Coronary artery (tissue), 2 donors: ENCODE results near the gene MOV10L1.
"Not testable (repeated sequence)": the region's sequence is repeated elsewhere in the genome, so short reads cannot be mapped to it uniquely, and the experiment has no call there.

ENCODE experiments used
- DNase-seq: peaks from one replicate; pipeline ENCODE4 v3.0.0-alpha.2; 2017; ENCODE audit warnings: low spot score
- H3K27ac ChIP-seq, 2 donors: fragments of 200-600 bp; sonication (generic); one replicate each; pipeline ENCODE4 v1.5.1; 2016 to 2019
- H3K4me3 ChIP-seq: fragments of 200-600 bp; sonication (generic); 2 replicates; pipeline ENCODE4 v1.5.1; 2016; ENCODE audit warnings: mild to moderate bottlenecking, moderate library complexity
- CTCF ChIP-seq: fragments of 200-600 bp; sonication (generic); IDR thresholded peaks from one replicate; pipeline ENCODE4 v1.5.1; 2019; ENCODE audit warnings: antibody characterized with exemption

The MOV10L1 gene

GRCh38 chr22:50145721-50146438, 56.1 kb downstream of the MOV10L1 start:
- peak; percentile 70 for DNase-seq
- Histone ChIP-seq H3K4me3 (no peak overlapping the region), H3K27ac (no peak overlapping the region)
- no peak for TF ChIP-seq CTCF

DNA sequence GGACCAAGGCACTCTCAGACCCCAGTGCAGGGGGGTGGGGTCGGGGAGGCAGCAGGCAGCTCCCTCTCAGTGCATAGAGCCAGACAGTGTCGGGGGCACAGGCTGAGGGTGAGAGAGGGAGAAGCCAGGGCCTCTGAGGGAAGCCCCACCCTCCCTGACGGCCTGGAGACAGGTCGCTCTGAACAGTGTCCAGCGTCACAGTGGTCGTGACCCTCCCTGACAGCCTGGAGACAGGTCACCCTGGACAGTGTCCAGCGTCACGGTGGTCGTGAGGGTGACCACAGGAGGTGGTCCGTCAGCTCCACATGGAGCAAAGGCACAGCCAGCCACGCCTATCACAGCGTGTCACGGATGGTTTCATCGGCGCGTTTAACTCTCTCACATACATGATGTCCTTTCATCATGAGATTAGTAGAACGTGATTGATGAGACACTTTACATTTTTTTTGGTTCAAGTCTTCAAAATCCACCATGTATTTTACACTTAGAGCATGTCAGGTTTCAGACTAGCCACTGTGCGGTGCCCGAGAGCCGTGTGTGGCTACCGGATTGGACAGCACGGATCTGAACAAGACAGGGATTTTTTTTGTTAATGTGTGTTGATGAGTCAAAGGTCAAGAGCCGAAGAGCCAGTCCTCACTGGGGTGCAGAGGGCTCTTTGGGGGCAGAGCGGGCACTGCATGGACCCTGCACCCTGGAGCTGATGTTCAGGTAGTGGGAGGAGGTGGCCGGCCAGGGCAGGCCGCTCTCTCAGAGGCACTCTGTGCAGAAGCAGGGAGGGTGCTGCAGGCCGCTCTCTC, 56.8 kb downstream of the MOV10L1 start:
- Histone ChIP-seq H3K4me3 (no peak overlapping the region), H3K27ac (no peak overlapping the region)
- peak; percentile 68 for DNase-seq
- peak; percentile 59 for TF ChIP-seq CTCF

GRCh38 chr22:50147258-50148165, 57.7 kb downstream of the MOV10L1 start:
- not testable (repeated sequence) for H3K27ac ChIP-seq, H3K4me3 ChIP-seq
- DNase-seq = peak; percentile 69

DNA sequence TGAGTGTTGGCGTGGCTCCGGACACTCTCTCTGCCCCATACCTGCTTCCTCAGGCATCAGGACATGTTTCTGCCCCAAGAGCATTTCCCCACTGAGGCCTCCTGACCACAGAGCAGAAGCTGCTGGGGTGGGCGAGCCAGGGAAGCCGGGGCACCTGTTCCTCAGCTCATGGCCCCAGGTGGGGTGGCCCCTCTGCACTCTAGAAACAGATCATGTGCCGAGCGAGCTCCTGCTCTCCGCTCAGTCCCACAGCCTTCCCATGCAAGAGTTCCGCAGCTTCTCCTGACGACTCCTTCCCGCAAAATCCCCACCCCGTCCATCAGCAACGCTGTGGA, 58.3 kb downstream of the MOV10L1 start:
- DNase-seq = peak; percentile 47
- Histone ChIP-seq H3K27ac (no peak overlapping the region), H3K4me3 (no peak overlapping the region)
- no peak for TF ChIP-seq CTCF

DNA sequence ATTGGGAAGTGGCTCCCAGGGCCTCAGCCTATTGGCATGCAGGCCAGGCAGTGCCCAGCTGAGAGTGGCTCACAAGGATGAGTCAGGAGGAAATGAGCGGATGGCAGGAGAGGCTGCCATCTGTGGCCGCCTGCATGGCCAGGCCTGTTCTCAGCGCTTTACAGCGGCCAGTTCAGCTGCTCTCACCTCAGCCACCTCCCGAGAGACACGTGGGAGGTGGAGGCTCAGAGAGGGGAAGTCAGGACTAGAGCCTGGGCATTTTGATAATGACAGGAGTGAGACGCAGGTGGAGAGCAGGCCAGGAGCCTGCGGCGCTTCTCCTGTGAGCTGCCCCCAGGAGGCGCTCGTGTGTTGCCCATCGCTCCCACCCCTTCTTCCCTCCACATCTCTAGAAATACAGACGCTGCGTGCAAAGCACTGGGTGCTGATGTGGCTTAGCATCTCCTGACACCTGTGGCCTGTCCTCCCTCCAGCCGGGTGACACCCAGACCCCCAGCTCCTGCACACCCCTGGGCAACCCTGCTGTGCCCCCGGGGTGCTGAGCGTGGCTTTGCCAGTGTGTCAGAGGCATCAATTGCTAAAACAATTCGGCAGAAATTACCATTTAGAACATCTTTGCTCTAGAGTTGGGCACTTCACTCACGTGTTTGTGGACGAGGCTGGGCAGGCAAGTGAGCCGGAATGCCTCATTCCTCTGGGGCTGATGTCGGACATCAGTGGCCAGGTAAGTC, 59.4 kb downstream of the MOV10L1 start:
- no peak overlapping the region for H3K27ac ChIP-seq
- no peak overlapping the region for H3K4me3 ChIP-seq
- TF ChIP-seq CTCF = no peak
- peak; percentile 66 for DNase-seq

- no peak for TF ChIP-seq CTCF
- Histone ChIP-seq H3K4me3 (no peak overlapping the region), H3K27ac (no peak overlapping the region)
- DNase-seq = peak; percentile 46
Measured at GRCh38 chr22:50150161-50151129, 60.6 kb downstream of the MOV10L1 start.
